ENCODE measurements around the gene EIPR1.

- TF ChIP-seq POLR2A (IDR thresholded peaks at IDR 0.05; ENCODE audit: low read depth, low read length) = no peak
- no peak for TF ChIP-seq POLR2AphosphoS5 (IDR thresholded peaks at IDR 0.05; ENCODE audit: low read depth, low read length)
Observed at GRCh38 chr2:3345621-3346020, 32.0 kb downstream of the EIPR1 start.
